Ascending aorta (tissue), 2 donors: ENCODE measurements around the gene MAP7D3. TPM values are rescaled to one million over a fixed set of nuclear protein-coding genes. Genes with fewer than 3 reads are reported as not detected.
A peak's percentile ranks its signal among the peaks of the same experiment; 100 is the strongest.

Source experiments
- DNase-seq, 2 donors: peaks; one replicate each; pipeline ENCODE4 v3.0.0-alpha.2; 2019; ENCODE audit warnings: low spot score in 2 of 2
- H3K27ac ChIP-seq, 2 donors: fragments of 200-600 bp; sonication (generic); one replicate each; pipeline ENCODE4 v1.5.1; 2016 to 2017; ENCODE audit warnings: mild to moderate bottlenecking in 1 of 2
- H3K27me3 ChIP-seq: fragments of 200-600 bp; sonication (generic); one replicate; pipeline ENCODE4 v1.5.1; 2017
- H3K36me3 ChIP-seq, 2 donors: fragments of 200-600 bp; sonication (generic); one replicate each; pipeline ENCODE4 v1.5.1; 2016
- H3K4me1 ChIP-seq, 2 donors: fragments of 200-600 bp; sonication (generic); one replicate each; pipeline ENCODE4 v1.5.1; 2016 to 2017; ENCODE audit warnings: mild to moderate bottlenecking in 1 of 2
- H3K4me3 ChIP-seq, 2 donors: fragments of 200-600 bp; sonication (generic); one replicate each; pipeline ENCODE4 v1.5.1; 2016 to 2017; ENCODE audit warnings: mild to moderate bottlenecking in 1 of 2
- H3K9me3 ChIP-seq, 2 donors: fragments of 200-600 bp; sonication (generic); one replicate each; pipeline ENCODE4 v1.5.1; 2016
- CTCF ChIP-seq, 3 experiments: fragments of 200-600 bp in 2 of 3; fragments of 450-650 bp in 1 of 3; sonication (generic) in 2 of 3; IDR thresholded peaks; one replicate each; pipeline ENCODE4 v1.5.1; 2016 to 2019; ENCODE audit warnings: antibody characterized with exemption in 3 of 3, mild to moderate bottlenecking in 1 of 3, moderate library complexity in 1 of 3
- intact Hi-C: fragments of 100-400 bp; cut with DNase I; formaldehyde crosslinking; loops from one replicate; pipeline ENCODE4 v1.15.1; 2023
- total RNA-seq: library from RNA; depleted of rRNA; stranded (reverse); fragments of >200 nt; gene quantifications from one replicate; pipeline ENCODE4 v1.1.0, GENCODE V29; 2016

Gene MAP7D3
- total RNA-seq, 1 donor from 2014 or later, result 7.9 TPM

GRCh38 chrX:136260776-136261175, 9.6 kb upstream of the MAP7D3 start:
- DNase-seq, result peak in 1 of 2 donors; percentile 82
- intact Hi-C loops, result loop anchor here (5.0 kb wide), 1 partner anchor 93 kb away; no protein-coding TSS in a partner anchor
- no peak for TF ChIP-seq CTCF (IDR thresholded peaks at IDR 0.05)
- Histone ChIP-seq H3K4me1 (peaks cover 0 to 43% of the 10 kb centered on the region in 2 donors), H3K9me3 (no peaks in the 10 kb centered on the region), H3K27me3 (no peaks in the 10 kb centered on the region), H3K4me3 (no peak overlapping the region), H3K36me3 (no peaks in the 10 kb centered on the region), H3K27ac (peak overlapping the region; percentile 88 to 91)

- Histone ChIP-seq H3K4me1 (peaks cover 0 to 43% of the 10 kb centered on the region in 2 donors), H3K36me3 (no peaks in the 10 kb centered on the region)
- intact Hi-C loops, result no loop called here
These were observed 8.3 kb upstream of the MAP7D3 start for GRCh38 chrX:136259543-136259942.

GRCh38 chrX:136258951-136259350, 7.8 kb upstream of the MAP7D3 start:
- Histone ChIP-seq H3K27me3 (no peaks in the 10 kb centered on the region), H3K27ac (peak overlapping the region; percentile 88 to 91), H3K4me1 (peaks cover 0 to 43% of the 10 kb centered on the region in 2 donors), H3K36me3 (no peaks in the 10 kb centered on the region), H3K4me3 (no peak overlapping the region), H3K9me3 (no peaks in the 10 kb centered on the region)
- TF ChIP-seq CTCF (IDR thresholded peaks at IDR 0.05), result no peak
- intact Hi-C loops, result no loop called here
- DNase-seq, result no peak

More at GRCh38 chrX:136259543-136259942, 8.3 kb upstream of the MAP7D3 start:
- no peak for TF ChIP-seq CTCF (IDR thresholded peaks at IDR 0.05)
- no peak for DNase-seq
- Histone ChIP-seq H3K9me3 (no peaks in the 10 kb centered on the region), H3K4me3 (no peak overlapping the region), H3K27ac (peak overlapping the region; percentile 88 to 91), H3K27me3 (no peaks in the 10 kb centered on the region)

GRCh38 chrX:136256026-136256425, 4.8 kb upstream of the MAP7D3 start:
- no peak for TF ChIP-seq CTCF (IDR thresholded peaks at IDR 0.05)
- peak overlapping the region; percentile 88 to 91 for H3K27ac ChIP-seq

GRCh38 chrX:136255541-136255940, 4.3 kb upstream of the MAP7D3 start:
- Histone ChIP-seq H3K27ac (peak overlapping the region; percentile 88 to 91), H3K27me3 (no peaks in the 10 kb centered on the region), H3K4me1 (peaks cover 0 to 29% of the 10 kb centered on the region in 2 donors), H3K9me3 (no peaks in the 10 kb centered on the region), H3K4me3 (peak overlapping the region in 1 of 2 donors; percentile 26), H3K36me3 (no peaks in the 10 kb centered on the region)
- no peak for DNase-seq
- intact Hi-C loops, result no loop called here
- TF ChIP-seq CTCF (IDR thresholded peaks at IDR 0.05), result no peak

More at GRCh38 chrX:136256026-136256425, 4.8 kb upstream of the MAP7D3 start:
- Histone ChIP-seq H3K9me3 (no peaks in the 10 kb centered on the region), H3K27me3 (no peaks in the 10 kb centered on the region), H3K4me3 (peak overlapping the region in 1 of 2 donors; percentile 26), H3K4me1 (peaks cover 0 to 32% of the 10 kb centered on the region in 2 donors), H3K36me3 (no peaks in the 10 kb centered on the region)
- intact Hi-C loops, result no loop called here
- no peak for DNase-seq
